ENCODE data around the gene PTGDR2.

DNA sequence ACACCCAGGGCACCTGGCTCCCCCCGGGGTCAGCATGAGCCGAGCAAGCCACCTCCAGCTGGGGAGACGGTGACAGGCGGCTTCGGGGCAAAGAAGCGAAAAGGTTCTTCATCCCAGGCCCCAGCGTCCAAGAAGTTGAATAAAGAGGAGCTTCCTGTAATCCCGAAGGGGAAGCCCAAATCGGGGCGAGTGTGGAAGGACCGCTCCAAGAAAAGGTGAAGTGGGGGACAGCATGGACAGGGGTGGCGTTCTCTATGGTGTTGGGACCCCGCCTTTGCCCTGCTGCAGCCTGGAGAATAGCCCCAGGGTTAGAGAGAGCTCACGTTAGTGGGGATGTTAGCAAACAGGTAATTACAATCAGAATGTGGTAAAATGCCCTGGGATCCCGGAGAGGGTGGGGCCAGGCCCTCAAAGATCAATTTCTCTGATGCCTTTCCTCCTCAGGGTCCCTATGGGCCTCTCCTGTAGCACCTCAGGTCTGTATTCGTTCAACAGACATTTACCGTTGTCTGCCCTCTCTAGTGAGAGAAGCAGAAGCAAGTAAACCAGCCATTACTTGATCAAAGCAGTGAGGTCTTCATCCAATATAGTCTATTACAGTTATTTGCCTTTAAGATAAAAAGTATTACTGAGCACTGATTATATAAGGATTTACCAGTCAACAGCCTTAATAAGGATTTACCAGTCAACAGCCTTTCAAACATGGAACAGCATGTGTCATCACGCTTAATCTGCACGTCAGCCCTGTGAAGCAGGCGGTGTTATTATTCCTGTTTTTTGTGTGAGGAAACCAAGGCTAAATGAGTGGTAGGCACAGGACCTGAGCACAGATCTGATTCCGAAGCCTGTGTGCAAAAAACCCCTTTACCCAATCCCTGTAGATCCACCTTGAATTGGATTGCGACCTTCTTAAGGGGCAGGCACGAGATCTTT lies 12.8 kb downstream of the PTGDR2 start:
- TF ChIP-seq ZFP36 (IDR thresholded peaks at IDR 0.05; ENCODE audit: borderline replicate concordance, partially characterized antibody) (no peak), KDM1A (IDR thresholded peaks at IDR 0.05; ENCODE audit: low read depth) (no peak), FOSL2 (IDR thresholded peaks at IDR 0.05) (no peak), FOSL2 (CRISPR knock-in tag; IDR thresholded peaks at IDR 0.05) (no peak)
